HepG2 (cell line): ENCODE measurements around the gene C1QBP. TPM values are rescaled to one million over a fixed set of nuclear protein-coding genes. Genes with fewer than 3 reads are reported as not detected.

ENCODE experiments used
- BORCS8-MEF2B ChIP-seq: sonication (generic); formaldehyde crosslinking; IDR thresholded peaks from 2 replicates; pipeline ENCODE4 v1.8.0; 2022; ENCODE audit warnings: mild to moderate bottlenecking, missing genetic modification reagents
- CCAR2 ChIP-seq: fragments of 200-400 bp; formaldehyde crosslinking; optimal IDR thresholded peaks from 2 replicates; pipeline ENCODE3; 2018; ENCODE audit warnings: low read depth, mild to moderate bottlenecking, low read length, moderate library complexity
- CHD2 ChIP-seq: IDR thresholded peaks from 2 replicates; pipeline ENCODE4 v1.6.1; 2011; ENCODE audit warnings: low read depth, low read length, improper control_type of control experiment
- EHMT2 ChIP-seq: fragments of 200-600 bp; sonication (generic); IDR thresholded peaks from 2 replicates; pipeline ENCODE4 v1.7.0; 2017; ENCODE audit warnings: antibody characterized with exemption, low read depth, low read length, borderline replicate concordance
- GABPB1 ChIP-seq: IDR thresholded peaks from 2 replicates; pipeline ENCODE4 v1.6.1; 2016; ENCODE audit warnings: mild to moderate bottlenecking, missing genetic modification reagents, moderate library complexity, missing compliant biosample characterization
- GTF2F1 ChIP-seq: fragments of 150-350 bp; IDR thresholded peaks from 2 replicates; pipeline ENCODE4 v1.6.1; 2014; ENCODE audit warnings: low read length
- NCOA2 ChIP-seq: sonication (generic); formaldehyde crosslinking; IDR thresholded peaks from 2 replicates; pipeline ENCODE4 v1.8.0; 2022; ENCODE audit warnings: inconsistent platforms
- PRMT3 ChIP-seq: sonication (generic); formaldehyde crosslinking; IDR thresholded peaks from 2 replicates; pipeline ENCODE4 v1.8.1; 2022; ENCODE audit warnings: low read depth, mild to moderate bottlenecking, moderate library complexity, missing genetic modification reagents, borderline replicate concordance
- RARA ChIP-seq: IDR thresholded peaks from 2 replicates; pipeline ENCODE4 v1.6.1; 2016; ENCODE audit warnings: missing genetic modification reagents, missing compliant biosample characterization
- SALL2 ChIP-seq: sonication (generic); formaldehyde crosslinking; IDR thresholded peaks from 2 replicates; pipeline ENCODE4 v1.8.1; 2023; ENCODE audit warnings: mild to moderate bottlenecking, missing genetic modification reagents, inconsistent platforms
- SSRP1 ChIP-seq: IDR thresholded peaks from 2 replicates; pipeline ENCODE4 v1.6.1; 2016; ENCODE audit warnings: control low read depth
- TP53 ChIP-seq: sonication (generic); formaldehyde crosslinking; conservative IDR thresholded peaks from 2 replicates; pipeline ENCODE4 v1.4.0; 2020; ENCODE audit warnings: missing genetic modification reagents
- ZGPAT ChIP-seq: IDR thresholded peaks from 2 replicates; pipeline ENCODE4 v1.6.1; 2016; ENCODE audit warnings: mild to moderate bottlenecking
- ZHX2 ChIP-seq, 2 experiments: sonication (generic) in 1 of 2; formaldehyde crosslinking in 1 of 2; IDR thresholded peaks; 2 replicates each; pipeline versions ENCODE4 v1.6.1 to v1.9.0; 2014 to 2022; ENCODE audit warnings: antibody characterized with exemption in 1 of 2, borderline replicate concordance in 1 of 2, inconsistent platforms in 1 of 2, low read depth in 1 of 2, missing genetic modification reagents in 1 of 2
- ZNF468 ChIP-seq: sonication (generic); formaldehyde crosslinking; IDR thresholded peaks from 2 replicates; pipeline ENCODE4 v1.8.0; 2022; ENCODE audit warnings: mild to moderate bottlenecking, moderate library complexity, missing genetic modification reagents
- ZNF549 ChIP-seq: sonication (generic); formaldehyde crosslinking; IDR thresholded peaks from 2 replicates; pipeline ENCODE4 v1.5.0; 2020; ENCODE audit warnings: missing genetic modification reagents
- ZNF574 ChIP-seq: sonication (generic); formaldehyde crosslinking; IDR thresholded peaks from 2 replicates; pipeline ENCODE4 v1.4.0; 2020; ENCODE audit warnings: missing genetic modification reagents
- ZNF619 ChIP-seq: sonication (generic); formaldehyde crosslinking; IDR thresholded peaks from 2 replicates; pipeline ENCODE4 v1.4.0; 2020; ENCODE audit warnings: mild to moderate bottlenecking, missing genetic modification reagents
- ZSCAN22 ChIP-seq: sonication (generic); formaldehyde crosslinking; IDR thresholded peaks from 2 replicates; pipeline ENCODE4 v1.4.0; 2020; ENCODE audit warnings: mild to moderate bottlenecking, missing genetic modification reagents
- polyA plus RNA-seq, 8 experiments: library from polyadenylated mRNA; depleted of rRNA in 3 of 8; stranded (reverse) in 7 of 8; unstranded in 1 of 8; fragments of >200 nt; fragmentation: Illumina TruSeq in 4 of 8; extraction: Trizol in 4 of 8; gene quantifications; 2 replicates each; pipeline versions ENCODE4 v1.2.1 to v1.2.3, GENCODE V29; 2011 to 2016; ENCODE audit warnings: low read depth in 4 of 8, missing spikeins in 1 of 8, mixed read lengths in 1 of 8; ENCODE audit not compliant: insufficient read depth in 1 of 8
- total RNA-seq, 5 experiments: library from RNA; depleted of rRNA; stranded (reverse); fragments of >200 nt; fragmentation: Illumina TruSeq; extraction: Trizol; gene quantifications; 2 replicates each; pipeline ENCODE4 v1.2.3, GENCODE V29; 2016; ENCODE audit warnings: low read depth in 1 of 5

C1QBP gene
- total and polyA plus RNA-seq, 2 of the 13 experiments (the other 11 are each of a cell fraction or from before 2014, with no cell fraction given), result 219 to 680 TPM

GRCh38 chr17:5486206-5487124 is 47.5 kb upstream of the C1QBP start, which contains the start of gene MIS12 (continued):
- TF ChIP-seq ZGPAT (CRISPR knock-in tag) (peak; percentile 93), ZNF619 (no peak), GABPB1 (CRISPR knock-in tag) (peak; percentile 96), ZHX2 (IDR thresholded peaks at IDR 0.05; ENCODE audit: low read depth) (no peak; the same call in 1 of the 2 replicates), ZHX2 (CRISPR knock-in tag; IDR thresholded peaks at IDR 0.05; ENCODE audit: borderline replicate concordance) (0 out of 2 replicates have a peak, but pooled peaks have one; percentile 53), CHD2 (0 out of 2 replicates have a peak, but pooled peaks have one; percentile 40), BORCS8-MEF2B (CRISPR knock-in tag) (peak; percentile 97), CCAR2 (no peak), EHMT2 (no peak), ZNF574 (CRISPR knock-in tag) (peak; percentile 91), ZNF468 (peak; percentile 90; the same call in 1 of the 2 replicates), SSRP1 (CRISPR knock-in tag) (no peak), ZSCAN22 (CRISPR knock-in tag) (no peak), ZNF549 (no peak), GTF2F1 (no peak; the same call in 1 of the 2 replicates), SALL2 (CRISPR knock-in tag) (peak; percentile 81; the same call in 1 of the 2 replicates), TP53 (CRISPR knock-in tag) (0 out of 2 replicates have a peak, but pooled peaks have one; percentile 25), NCOA2 (CRISPR knock-in tag) (peak; percentile 50), PRMT3 (CRISPR knock-in tag) (0 out of 2 replicates have a peak, but pooled peaks have one; percentile 15), RARA (CRISPR knock-in tag) (no peak)
